ENCODE results near the gene IFNAR1. TPM values are rescaled to one million over a fixed set of nuclear protein-coding genes. Genes with fewer than 3 reads are reported as not detected.
"Not testable (repeated sequence)": the region's sequence is repeated elsewhere in the genome, so short reads cannot be mapped to it uniquely, and the experiment has no call there.

Gene IFNAR1
- polyA plus RNA-seq, 4 donors: 33.8 to 43.1 (median 37.7) TPM

GRCh38 chr21:33305344-33305671, 19.5 kb upstream of the IFNAR1 start:
- DNase-seq (ENCODE audit: low read depth in 4 of 4, low spot score in 3 of 4): no peak

GRCh38 chr21:33305938-33306337, 18.8 kb upstream of the IFNAR1 start:
- no peak for DNase-seq (ENCODE audit: low read depth in 4 of 4, low spot score in 3 of 4)

DNA sequence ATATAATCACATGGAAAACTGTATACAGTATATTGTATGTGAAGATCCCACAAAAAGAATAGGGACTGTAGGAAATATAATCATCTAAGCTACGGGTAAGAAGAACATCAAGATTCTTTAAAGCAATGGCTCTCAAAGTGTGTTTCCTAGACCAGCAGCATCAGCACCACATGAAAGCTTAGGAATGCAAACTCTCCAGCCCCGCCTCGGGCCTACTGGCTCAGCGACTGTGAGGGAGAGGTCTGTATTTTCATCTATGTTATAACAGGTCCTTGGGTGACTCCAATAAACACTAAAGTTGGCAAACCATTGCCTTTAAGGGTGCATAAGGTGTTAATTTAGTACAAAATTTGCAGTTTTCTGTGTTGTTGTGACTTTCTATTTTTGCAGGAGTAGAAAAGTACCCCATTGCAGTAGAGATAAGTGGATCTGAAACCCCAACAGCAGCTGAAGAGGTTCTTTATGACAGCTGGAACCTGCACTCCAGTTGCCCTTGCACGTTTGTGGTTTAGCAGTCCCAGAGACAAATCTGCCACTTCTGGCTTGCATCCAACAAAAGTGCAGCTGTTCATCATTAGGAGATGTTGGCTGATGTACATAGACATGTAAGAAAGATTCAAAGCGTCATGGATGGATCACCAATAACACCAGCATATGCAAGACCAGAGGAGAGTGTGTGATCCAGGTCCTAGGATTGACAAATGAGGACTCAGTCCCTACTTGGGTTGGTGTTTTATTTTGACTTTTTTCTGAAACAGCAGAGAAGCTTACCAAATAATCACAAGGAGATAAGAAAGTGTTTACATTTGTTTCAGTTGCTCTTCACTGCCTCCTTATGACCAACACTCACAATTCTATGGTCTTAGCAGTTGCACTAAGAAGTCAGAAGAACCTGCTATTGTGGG, 15.9 kb upstream of the IFNAR1 start:
- no peak for DNase-seq (ENCODE audit: low read depth in 4 of 4, low spot score in 3 of 4)

DNA sequence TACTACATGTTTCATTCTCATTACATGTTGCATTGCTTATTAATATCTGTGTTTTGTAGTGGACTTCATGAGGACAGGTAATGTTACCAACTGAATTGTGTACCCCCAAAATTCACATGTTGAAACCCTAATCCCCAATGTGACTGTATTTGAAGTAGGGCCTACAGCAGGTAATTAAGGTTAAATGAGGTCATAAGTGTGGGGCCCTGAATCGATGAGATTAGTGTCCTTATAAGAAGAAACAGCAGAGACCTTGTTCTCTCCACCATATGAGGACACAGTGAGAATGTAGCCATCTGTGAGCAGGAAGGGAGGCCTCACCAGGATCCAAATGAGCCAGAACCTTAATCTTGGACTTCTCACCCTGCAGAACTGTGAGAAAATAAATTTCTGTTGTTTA, 15.0 kb upstream of the IFNAR1 start:
- no peak for DNase-seq (ENCODE audit: low read depth in 4 of 4, low spot score in 3 of 4)

GRCh38 chr21:33312121-33312520, 12.6 kb upstream of the IFNAR1 start:
- no peak for DNase-seq (ENCODE audit: low read depth in 4 of 4, low spot score in 3 of 4)

- no peak for DNase-seq (ENCODE audit: low read depth in 4 of 4, low spot score in 3 of 4)
These were observed 11.6 kb upstream of the IFNAR1 start for GRCh38 chr21:33313183-33313582.

DNA sequence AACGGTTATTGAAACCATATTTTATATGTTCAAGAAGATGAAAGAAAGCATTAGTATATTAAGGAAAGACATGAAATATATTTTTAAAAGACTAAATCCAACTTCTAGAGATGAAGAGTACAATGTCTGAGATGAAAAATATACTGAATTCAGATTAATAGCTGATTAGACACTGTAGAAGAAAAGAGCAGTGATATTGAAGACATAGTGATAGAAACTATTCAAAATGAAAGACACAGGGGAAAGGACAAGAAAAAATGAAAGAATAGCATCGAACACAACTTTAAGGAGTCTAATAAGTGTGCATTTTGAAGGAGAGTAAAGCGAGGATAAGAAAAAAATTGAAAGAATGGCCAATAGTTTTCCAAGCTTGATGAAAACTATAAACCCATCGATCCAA, 11.2 kb upstream of the IFNAR1 start:
- no peak for DNase-seq (ENCODE audit: low read depth in 4 of 4, low spot score in 3 of 4)

DNA sequence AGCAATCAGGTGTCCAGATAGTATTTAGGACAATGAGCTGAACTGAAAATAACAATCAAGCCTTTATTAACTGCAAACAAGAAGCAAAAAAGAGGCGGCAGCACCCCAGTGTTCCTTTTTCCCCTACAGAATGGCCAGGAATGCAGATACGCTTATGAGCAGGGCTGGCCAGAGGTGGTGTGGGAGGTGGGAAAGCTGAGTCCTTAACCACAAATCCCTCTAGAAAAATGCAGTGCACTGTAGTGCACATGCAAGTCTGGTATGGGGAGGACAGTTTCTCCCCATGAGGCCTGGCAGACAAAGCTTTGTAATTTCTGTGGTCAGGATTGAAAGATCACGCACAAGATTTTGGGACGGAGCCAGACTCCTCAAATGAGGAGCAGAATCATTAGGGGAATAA, 10.7 kb upstream of the IFNAR1 start:
- DNase-seq (ENCODE audit: low read depth in 4 of 4, low spot score in 3 of 4): no peak

DNA sequence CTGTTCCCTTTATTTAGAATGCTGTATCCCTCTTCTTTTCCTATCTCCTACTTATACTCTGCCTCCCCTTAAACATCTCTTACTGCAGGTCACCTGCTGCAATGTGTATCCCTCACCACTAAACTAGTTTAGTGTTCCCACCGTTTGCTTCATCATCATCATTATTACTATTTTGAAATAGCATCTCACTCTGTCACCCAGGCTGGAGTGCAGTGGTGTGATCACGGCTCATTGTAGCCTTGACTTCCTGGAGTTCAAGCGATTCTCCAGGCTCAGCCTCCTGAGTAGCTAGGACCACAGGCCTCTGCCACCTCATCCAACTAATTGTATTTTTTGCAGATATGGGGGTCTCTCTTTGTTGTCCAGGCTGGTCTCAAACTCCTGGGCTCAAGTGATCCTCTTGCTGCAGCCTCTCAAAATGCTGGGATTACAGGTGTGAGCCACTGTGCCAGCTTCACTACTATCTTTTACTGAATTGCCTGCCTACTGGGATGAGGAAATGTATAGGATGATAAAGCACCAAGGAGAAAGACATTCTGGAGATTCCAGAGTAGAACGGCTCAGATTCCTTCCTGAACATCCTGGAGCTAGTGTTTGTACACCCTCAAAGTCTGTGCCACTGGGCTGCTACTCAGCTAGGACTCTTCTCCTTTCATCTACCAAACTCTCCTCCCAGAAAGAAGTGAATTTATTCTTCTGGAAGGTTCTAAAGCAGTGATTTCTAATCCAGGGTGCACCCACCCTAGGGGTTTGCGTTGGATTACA, 8.6 kb upstream of the IFNAR1 start:
- no peak for DNase-seq (ENCODE audit: low read depth in 4 of 4, low spot score in 3 of 4)

- DNase-seq (ENCODE audit: low read depth in 4 of 4, low spot score in 3 of 4): no peak
These were observed 7.6 kb upstream of the IFNAR1 start for GRCh38 chr21:33317145-33317544.

GRCh38 chr21:33317786-33318486, 6.8 kb upstream of the IFNAR1 start:
- no peak for DNase-seq (ENCODE audit: low read depth in 4 of 4, low spot score in 3 of 4)

DNA sequence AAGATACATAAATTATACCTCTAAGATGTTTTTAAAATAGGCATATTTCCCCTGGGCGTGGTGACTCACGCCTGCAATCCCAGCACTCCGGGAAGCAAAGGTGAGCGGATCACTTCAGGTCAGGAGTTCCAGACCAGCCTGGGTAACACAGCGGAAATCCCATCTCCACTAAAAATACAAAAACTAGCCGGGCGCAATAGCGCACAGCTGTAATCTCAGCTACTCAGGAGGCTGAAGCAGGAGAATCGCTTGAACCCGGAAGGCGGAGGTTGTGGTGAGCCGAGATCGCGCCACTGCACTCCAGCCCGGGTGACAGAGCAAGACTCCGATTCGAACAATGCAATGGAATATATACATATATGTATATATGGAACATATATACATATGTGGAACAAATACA, 3.8 kb upstream of the IFNAR1 start:
- not testable (repeated sequence) for DNase-seq (ENCODE audit: low read depth in 4 of 4, low spot score in 3 of 4)

DNA sequence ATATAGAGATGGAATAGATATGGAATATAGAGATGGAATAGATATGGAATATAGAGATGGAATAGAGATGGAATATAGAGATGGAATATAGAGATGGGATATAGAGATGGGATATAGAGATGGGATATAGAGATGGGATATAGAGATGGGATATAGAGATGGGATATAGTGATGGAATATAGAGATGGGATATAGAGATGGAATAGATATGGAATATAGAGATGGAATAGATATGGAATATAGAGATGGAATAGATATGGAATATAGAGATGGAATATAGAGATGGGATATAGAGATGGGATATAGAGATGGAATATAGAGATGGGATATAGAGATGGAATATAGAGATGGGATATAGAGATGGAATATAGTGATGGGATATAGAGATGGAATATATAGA, 1.2 kb upstream of the IFNAR1 start:
- not testable (repeated sequence) for DNase-seq (ENCODE audit: low read depth in 4 of 4, low spot score in 3 of 4)

GRCh38 chr21:33325222-33326067, 675 bp downstream of the IFNAR1 start:
- DNase-seq (ENCODE audit: low read depth in 4 of 4, low spot score in 3 of 4): peak in 2 of 4 donors; percentile 43 to 47

DNA sequence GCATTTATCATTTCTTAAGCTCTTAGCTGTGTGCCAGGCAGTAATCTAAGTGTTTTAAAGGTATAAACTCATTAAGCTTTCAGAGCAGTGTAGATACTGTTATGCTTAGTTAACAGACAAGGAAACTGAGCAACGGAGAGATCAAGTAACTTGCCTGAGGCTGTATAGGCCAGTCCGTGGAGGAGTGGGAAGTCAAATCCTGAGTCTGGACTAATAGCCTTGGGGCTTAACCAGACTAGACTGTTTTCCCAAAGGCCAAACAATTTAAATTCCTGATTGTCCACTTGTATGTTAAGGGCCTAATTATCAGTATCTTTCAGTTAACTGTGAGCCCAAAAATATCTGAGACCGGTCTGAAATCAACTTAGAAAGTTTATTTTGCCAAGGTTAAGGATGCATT, 2.6 kb downstream of the IFNAR1 start:
- no peak for DNase-seq (ENCODE audit: low read depth in 4 of 4, low spot score in 3 of 4)

DNA sequence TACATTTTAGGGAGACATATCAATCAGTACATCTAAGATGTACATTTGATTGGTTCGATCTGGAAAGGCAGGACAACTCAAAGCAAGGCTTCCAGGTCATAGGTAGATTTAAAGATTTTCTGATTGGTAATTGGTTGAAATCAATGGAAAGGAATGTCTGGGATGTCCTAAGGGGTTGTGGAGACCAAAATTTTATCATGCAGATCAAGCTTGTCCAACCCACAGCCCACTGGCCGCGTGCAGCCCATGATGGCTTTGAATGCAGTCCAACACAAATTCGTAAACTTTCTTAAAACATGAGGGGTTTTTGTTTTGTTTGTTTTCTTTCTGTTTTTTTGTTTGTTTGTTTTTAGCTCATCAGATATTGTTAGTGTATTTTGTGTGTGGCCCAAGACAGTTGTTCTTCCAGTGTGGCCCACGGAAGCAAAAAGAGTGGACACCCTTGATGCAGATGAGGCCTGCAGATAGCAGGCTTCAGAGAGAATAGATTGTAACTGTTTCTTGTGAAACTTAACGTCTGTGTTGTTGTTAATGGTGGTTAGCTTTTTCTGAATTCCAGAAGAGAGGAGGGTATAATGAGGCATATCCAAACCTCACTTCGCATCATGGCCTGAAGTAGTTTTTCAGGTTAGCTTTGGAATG, 3.1 kb downstream of the IFNAR1 start:
- DNase-seq (ENCODE audit: low read depth in 4 of 4, low spot score in 3 of 4): no peak

- DNase-seq (ENCODE audit: low read depth in 4 of 4, low spot score in 3 of 4): no peak
These were observed 6.0 kb downstream of the IFNAR1 start for GRCh38 chr21:33330726-33331125.

GRCh38 chr21:33332143-33332542, 7.4 kb downstream of the IFNAR1 start:
- no peak for DNase-seq (ENCODE audit: low read depth in 4 of 4, low spot score in 3 of 4)

- no peak for DNase-seq (ENCODE audit: low read depth in 4 of 4, low spot score in 3 of 4)
These were observed 9.4 kb downstream of the IFNAR1 start for GRCh38 chr21:33334191-33334590.

DNA sequence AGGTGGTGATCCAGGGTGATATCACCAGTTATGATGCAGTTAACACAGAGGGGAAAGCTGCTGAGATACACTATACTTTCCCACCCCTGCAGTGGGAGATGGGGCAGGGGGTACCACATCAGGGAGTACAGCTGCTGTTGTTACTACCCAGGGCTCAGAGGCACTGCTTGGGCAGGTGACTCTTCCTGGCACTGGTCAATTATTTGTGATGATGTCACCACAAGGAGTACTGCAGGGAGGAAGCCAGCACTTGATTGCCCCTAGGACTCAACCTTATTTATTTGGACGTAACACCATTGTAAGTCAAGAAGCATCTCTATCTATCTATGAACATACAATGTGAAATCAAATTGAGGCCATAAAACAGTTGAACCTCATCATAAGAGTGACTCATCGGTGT, 10.1 kb downstream of the IFNAR1 start:
- DNase-seq (ENCODE audit: low read depth in 4 of 4, low spot score in 3 of 4): no peak

Data from left renal pelvis (tissue), 4 donors.